WTC11 (cell line): ENCODE results near the gene HMX3. TPM values are rescaled to one million over a fixed set of nuclear protein-coding genes. Genes with fewer than 3 reads are reported as not detected.

Experiments used
- ATAC-seq: fragments of 200-7000 bp; cut with Tn5 transposase; 2 replicates; pipeline ENCODE4 v1.10.0; 2021; ENCODE audit warnings: mild to moderate bottlenecking, moderate library complexity
- CTCF ChIA-PET: fragments of 300-600 bp; sonication (Branson Sonifier 250); formaldehyde crosslinking; loops from one replicate; lab custom pipeline; 2021; ENCODE audit warnings: antibody characterized with exemption; lab: Charles Lee
- POLR2A ChIA-PET: fragments of 350-600 bp; sonication (Branson Sonifier 250); formaldehyde crosslinking; loops from one replicate; lab custom pipeline; 2021; ENCODE audit warnings: antibody characterized with exemption; lab: Charles Lee
- DNase-seq: peaks from one replicate; pipeline ENCODE4 v3.0.0; 2021; ENCODE audit warnings: low spot score
- H3K27ac Mint-ChIP-seq: 2 replicates; pipeline ENCODE4 v1.8.0; 2021; ENCODE audit warnings: mixed read lengths
- H3K27me3 Mint-ChIP-seq: 2 replicates; pipeline ENCODE4 v1.8.0; 2021; ENCODE audit warnings: low read depth, mild to moderate bottlenecking, moderate library complexity, mixed read lengths
- H3K36me3 Mint-ChIP-seq: 2 replicates; pipeline ENCODE4 v1.8.0; 2021; ENCODE audit warnings: mixed read lengths
- H3K4me1 Mint-ChIP-seq: 2 replicates; pipeline ENCODE4 v1.8.0; 2022; ENCODE audit warnings: mixed read lengths
- H3K4me3 Mint-ChIP-seq: 2 replicates; pipeline ENCODE4 v1.8.0; 2021; ENCODE audit warnings: mild to moderate bottlenecking, moderate library complexity, mixed read lengths
- H3K9me3 Mint-ChIP-seq: 2 replicates; pipeline ENCODE4 v1.8.0; 2021; ENCODE audit warnings: mixed read lengths
- CREM ChIP-seq: sonication (generic); formaldehyde crosslinking; IDR thresholded peaks from 2 replicates; pipeline ENCODE4 v1.8.1; 2022; ENCODE audit warnings: mild to moderate bottlenecking, missing genetic modification reagents, moderate library complexity
- FOXP1 ChIP-seq: sonication (generic); formaldehyde crosslinking; IDR thresholded peaks from 2 replicates; pipeline ENCODE4 v1.8.0; 2022; ENCODE audit warnings: missing genetic modification reagents, mild to moderate bottlenecking, moderate library complexity, borderline replicate concordance
- JUN ChIP-seq: sonication (generic); formaldehyde crosslinking; IDR thresholded peaks from 2 replicates; pipeline ENCODE4 v1.8.0; 2023; ENCODE audit warnings: mild to moderate bottlenecking, missing genetic modification reagents
- total RNA-seq: library from RNA; stranded (reverse); gene quantifications from 3 replicates; pipeline ENCODE4 v1.2.3, GENCODE V29; 2021
- TF ChIP-seq, protein P1 (sequence below): fragments of 250-450 bp; sonication (Bioruptor Pico); IDR thresholded peaks from 2 replicates; pipeline ENCODE4 v1.9.0; 2021; ENCODE audit warnings: mild to moderate bottlenecking, borderline replicate concordance
- TF ChIP-seq, protein P2 (sequence below): fragments of 250-450 bp; sonication (Bioruptor Pico); IDR thresholded peaks from 2 replicates; pipeline ENCODE4 v2.1.2; 2022; ENCODE audit warnings: mild to moderate bottlenecking, moderate library complexity
- TF ChIP-seq, protein P3 (sequence below): sonication (generic); formaldehyde crosslinking; IDR thresholded peaks from 2 replicates; pipeline ENCODE4 v1.8.1; 2023; ENCODE audit warnings: mild to moderate bottlenecking, missing genetic modification reagents, borderline replicate concordance
- TF ChIP-seq, protein P4 (sequence below): sonication (generic); formaldehyde crosslinking; IDR thresholded peaks from 2 replicates; pipeline ENCODE4 v1.8.0; 2022; ENCODE audit warnings: mild to moderate bottlenecking, missing genetic modification reagents
- TF ChIP-seq, protein P5 (sequence below): sonication (generic); formaldehyde crosslinking; IDR thresholded peaks from 2 replicates; pipeline ENCODE4 v1.8.0; 2022; ENCODE audit warnings: mild to moderate bottlenecking, missing genetic modification reagents
- TF ChIP-seq, protein P6 (sequence below): sonication (generic); formaldehyde crosslinking; conservative IDR thresholded peaks from 2 replicates; pipeline ENCODE4 v1.8.1; 2023; ENCODE audit warnings: mild to moderate bottlenecking, low read depth, missing genetic modification reagents, moderate library complexity
- TF ChIP-seq, protein P7 (sequence below): fragments of 200-600 bp; IDR thresholded peaks from 2 replicates; pipeline ENCODE4 v1.8.0; 2022; ENCODE audit warnings: antibody characterized with exemption
- TF ChIP-seq, protein P8 (sequence below): sonication (generic); formaldehyde crosslinking; IDR thresholded peaks from 2 replicates; pipeline ENCODE4 v1.8.1; 2022; ENCODE audit warnings: low read depth, missing genetic modification reagents, borderline replicate concordance

Gene HMX3
- total RNA-seq, 1 experiment from 2014 or later = not detected

DNA sequence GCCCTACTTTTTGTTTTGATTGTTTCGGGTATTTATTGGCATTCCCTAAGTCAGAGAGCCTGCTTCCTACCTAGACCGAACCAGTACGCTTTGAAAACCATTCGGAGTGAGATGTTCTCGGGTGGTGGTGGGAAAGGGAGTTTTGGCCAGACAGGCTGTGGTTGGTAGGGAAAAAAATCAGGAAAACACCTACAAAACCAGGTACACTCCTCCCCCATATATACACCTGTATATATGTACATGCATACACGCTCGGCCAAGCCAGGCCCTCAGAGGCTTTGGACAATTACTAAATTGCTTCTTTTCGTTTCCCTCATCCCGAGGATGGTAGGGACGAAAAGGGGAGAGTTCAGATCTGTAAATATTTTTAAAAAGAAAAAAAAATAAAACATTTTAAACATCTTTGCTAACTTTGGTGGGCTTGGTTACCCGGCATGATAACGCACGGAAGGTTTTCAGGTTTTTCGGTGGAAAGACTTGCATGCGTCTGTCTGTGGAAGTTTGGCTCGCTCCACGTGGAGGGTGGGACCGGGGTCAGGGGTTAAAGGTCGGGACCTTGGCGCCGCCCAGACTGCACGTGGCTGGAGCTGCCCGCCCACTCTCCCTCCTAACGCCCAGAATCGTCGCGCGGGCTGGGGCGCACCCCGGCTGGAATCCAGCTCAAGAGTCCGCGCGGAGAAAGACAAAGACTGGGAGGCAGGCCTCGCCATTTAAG lies 14.7 kb downstream of the HMX3 start (continued):
- no peak for TF ChIP-seq JUN
- TF ChIP-seq, protein P1, sequence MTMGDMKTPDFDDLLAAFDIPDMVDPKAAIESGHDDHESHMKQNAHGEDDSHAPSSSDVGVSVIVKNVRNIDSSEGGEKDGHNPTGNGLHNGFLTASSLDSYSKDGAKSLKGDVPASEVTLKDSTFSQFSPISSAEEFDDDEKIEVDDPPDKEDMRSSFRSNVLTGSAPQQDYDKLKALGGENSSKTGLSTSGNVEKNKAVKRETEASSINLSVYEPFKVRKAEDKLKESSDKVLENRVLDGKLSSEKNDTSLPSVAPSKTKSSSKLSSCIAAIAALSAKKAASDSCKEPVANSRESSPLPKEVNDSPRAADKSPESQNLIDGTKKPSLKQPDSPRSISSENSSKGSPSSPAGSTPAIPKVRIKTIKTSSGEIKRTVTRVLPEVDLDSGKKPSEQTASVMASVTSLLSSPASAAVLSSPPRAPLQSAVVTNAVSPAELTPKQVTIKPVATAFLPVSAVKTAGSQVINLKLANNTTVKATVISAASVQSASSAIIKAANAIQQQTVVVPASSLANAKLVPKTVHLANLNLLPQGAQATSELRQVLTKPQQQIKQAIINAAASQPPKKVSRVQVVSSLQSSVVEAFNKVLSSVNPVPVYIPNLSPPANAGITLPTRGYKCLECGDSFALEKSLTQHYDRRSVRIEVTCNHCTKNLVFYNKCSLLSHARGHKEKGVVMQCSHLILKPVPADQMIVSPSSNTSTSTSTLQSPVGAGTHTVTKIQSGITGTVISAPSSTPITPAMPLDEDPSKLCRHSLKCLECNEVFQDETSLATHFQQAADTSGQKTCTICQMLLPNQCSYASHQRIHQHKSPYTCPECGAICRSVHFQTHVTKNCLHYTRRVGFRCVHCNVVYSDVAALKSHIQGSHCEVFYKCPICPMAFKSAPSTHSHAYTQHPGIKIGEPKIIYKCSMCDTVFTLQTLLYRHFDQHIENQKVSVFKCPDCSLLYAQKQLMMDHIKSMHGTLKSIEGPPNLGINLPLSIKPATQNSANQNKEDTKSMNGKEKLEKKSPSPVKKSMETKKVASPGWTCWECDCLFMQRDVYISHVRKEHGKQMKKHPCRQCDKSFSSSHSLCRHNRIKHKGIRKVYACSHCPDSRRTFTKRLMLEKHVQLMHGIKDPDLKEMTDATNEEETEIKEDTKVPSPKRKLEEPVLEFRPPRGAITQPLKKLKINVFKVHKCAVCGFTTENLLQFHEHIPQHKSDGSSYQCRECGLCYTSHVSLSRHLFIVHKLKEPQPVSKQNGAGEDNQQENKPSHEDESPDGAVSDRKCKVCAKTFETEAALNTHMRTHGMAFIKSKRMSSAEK (CRISPR knock-in tag) = no peak
- TF ChIP-seq, all 79 proteins: peak for 13

DNA sequence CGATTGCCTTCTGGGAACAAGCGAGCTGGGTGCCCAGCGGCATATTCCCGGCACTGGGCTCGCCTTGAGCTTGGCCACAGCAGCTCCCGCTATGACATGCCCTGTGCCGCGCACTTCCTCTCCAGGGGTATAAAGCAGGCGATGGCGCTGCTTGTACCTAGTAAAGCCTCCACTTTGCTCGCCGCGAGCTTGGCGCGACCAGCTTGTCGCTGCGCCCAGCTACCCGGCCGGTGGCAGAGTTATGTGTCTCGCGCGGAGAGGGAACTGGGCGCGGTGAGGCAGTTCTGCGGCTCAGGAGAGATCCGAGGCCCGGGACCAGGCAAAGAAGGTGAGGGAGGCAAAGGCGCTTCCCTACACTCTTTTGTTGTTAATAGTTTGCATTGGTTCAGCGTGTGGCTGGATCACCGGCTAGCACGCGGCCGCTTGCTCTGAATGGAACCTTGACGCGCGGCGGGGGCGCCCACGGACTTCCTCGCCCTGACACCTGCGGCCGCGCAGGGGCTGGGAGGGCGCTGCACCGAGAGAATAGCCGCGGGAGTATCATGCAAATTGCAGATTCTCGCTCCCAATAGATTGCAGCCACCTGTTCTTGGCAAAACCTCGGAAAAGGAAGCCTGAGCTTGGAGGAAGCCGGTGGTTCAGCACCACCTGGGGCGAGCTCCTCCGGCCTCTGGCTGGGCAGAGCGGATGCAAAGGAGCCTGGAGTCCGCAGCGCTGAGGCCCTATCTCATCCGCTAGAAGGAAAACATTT lies 15.4 kb downstream of the HMX3 start:
- H3K27ac Mint-ChIP-seq = peak overlapping the region; percentile 91
- H3K27me3 Mint-ChIP-seq = peaks cover 62% of the 10 kb centered on the region
- TF ChIP-seq, protein P2, sequence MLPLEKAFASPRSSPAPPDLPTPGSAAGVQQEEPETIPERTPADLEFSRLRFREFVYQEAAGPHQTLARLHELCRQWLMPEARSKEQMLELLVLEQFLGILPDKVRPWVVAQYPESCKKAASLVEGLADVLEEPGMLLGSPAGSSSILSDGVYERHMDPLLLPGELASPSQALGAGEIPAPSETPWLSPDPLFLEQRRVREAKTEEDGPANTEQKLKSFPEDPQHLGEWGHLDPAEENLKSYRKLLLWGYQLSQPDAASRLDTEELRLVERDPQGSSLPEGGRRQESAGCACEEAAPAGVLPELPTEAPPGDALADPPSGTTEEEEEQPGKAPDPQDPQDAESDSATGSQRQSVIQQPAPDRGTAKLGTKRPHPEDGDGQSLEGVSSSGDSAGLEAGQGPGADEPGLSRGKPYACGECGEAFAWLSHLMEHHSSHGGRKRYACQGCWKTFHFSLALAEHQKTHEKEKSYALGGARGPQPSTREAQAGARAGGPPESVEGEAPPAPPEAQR (CRISPR knock-in tag) = no peak
- TF ChIP-seq, protein P3, sequence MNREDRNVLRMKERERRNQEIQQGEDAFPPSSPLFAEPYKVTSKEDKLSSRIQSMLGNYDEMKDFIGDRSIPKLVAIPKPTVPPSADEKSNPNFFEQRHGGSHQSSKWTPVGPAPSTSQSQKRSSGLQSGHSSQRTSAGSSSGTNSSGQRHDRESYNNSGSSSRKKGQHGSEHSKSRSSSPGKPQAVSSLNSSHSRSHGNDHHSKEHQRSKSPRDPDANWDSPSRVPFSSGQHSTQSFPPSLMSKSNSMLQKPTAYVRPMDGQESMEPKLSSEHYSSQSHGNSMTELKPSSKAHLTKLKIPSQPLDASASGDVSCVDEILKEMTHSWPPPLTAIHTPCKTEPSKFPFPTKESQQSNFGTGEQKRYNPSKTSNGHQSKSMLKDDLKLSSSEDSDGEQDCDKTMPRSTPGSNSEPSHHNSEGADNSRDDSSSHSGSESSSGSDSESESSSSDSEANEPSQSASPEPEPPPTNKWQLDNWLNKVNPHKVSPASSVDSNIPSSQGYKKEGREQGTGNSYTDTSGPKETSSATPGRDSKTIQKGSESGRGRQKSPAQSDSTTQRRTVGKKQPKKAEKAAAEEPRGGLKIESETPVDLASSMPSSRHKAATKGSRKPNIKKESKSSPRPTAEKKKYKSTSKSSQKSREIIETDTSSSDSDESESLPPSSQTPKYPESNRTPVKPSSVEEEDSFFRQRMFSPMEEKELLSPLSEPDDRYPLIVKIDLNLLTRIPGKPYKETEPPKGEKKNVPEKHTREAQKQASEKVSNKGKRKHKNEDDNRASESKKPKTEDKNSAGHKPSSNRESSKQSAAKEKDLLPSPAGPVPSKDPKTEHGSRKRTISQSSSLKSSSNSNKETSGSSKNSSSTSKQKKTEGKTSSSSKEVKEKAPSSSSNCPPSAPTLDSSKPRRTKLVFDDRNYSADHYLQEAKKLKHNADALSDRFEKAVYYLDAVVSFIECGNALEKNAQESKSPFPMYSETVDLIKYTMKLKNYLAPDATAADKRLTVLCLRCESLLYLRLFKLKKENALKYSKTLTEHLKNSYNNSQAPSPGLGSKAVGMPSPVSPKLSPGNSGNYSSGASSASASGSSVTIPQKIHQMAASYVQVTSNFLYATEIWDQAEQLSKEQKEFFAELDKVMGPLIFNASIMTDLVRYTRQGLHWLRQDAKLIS (CRISPR knock-in tag) = no peak
- TF ChIP-seq, protein P4, sequence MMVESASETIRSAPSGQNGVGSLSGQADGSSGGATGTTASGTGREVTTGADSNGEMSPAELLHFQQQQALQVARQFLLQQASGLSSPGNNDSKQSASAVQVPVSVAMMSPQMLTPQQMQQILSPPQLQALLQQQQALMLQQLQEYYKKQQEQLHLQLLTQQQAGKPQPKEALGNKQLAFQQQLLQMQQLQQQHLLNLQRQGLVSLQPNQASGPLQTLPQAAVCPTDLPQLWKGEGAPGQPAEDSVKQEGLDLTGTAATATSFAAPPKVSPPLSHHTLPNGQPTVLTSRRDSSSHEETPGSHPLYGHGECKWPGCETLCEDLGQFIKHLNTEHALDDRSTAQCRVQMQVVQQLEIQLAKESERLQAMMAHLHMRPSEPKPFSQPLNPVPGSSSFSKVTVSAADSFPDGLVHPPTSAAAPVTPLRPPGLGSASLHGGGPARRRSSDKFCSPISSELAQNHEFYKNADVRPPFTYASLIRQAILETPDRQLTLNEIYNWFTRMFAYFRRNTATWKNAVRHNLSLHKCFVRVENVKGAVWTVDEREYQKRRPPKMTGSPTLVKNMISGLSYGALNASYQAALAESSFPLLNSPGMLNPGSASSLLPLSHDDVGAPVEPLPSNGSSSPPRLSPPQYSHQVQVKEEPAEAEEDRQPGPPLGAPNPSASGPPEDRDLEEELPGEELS (CRISPR knock-in tag) = peak; percentile 35; the same call in 1 of the 2 replicates
- TF ChIP-seq, protein P5, sequence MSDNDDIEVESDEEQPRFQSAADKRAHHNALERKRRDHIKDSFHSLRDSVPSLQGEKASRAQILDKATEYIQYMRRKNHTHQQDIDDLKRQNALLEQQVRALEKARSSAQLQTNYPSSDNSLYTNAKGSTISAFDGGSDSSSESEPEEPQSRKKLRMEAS (CRISPR knock-in tag) = peak; percentile 92
- TF ChIP-seq, protein P6, sequence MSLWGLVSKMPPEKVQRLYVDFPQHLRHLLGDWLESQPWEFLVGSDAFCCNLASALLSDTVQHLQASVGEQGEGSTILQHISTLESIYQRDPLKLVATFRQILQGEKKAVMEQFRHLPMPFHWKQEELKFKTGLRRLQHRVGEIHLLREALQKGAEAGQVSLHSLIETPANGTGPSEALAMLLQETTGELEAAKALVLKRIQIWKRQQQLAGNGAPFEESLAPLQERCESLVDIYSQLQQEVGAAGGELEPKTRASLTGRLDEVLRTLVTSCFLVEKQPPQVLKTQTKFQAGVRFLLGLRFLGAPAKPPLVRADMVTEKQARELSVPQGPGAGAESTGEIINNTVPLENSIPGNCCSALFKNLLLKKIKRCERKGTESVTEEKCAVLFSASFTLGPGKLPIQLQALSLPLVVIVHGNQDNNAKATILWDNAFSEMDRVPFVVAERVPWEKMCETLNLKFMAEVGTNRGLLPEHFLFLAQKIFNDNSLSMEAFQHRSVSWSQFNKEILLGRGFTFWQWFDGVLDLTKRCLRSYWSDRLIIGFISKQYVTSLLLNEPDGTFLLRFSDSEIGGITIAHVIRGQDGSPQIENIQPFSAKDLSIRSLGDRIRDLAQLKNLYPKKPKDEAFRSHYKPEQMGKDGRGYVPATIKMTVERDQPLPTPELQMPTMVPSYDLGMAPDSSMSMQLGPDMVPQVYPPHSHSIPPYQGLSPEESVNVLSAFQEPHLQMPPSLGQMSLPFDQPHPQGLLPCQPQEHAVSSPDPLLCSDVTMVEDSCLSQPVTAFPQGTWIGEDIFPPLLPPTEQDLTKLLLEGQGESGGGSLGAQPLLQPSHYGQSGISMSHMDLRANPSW (CRISPR knock-in tag) = 0 out of 2 replicates have a peak, but pooled peaks have one; percentile 48
- TF ChIP-seq, protein P7, sequence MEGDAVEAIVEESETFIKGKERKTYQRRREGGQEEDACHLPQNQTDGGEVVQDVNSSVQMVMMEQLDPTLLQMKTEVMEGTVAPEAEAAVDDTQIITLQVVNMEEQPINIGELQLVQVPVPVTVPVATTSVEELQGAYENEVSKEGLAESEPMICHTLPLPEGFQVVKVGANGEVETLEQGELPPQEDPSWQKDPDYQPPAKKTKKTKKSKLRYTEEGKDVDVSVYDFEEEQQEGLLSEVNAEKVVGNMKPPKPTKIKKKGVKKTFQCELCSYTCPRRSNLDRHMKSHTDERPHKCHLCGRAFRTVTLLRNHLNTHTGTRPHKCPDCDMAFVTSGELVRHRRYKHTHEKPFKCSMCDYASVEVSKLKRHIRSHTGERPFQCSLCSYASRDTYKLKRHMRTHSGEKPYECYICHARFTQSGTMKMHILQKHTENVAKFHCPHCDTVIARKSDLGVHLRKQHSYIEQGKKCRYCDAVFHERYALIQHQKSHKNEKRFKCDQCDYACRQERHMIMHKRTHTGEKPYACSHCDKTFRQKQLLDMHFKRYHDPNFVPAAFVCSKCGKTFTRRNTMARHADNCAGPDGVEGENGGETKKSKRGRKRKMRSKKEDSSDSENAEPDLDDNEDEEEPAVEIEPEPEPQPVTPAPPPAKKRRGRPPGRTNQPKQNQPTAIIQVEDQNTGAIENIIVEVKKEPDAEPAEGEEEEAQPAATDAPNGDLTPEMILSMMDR = no peak
- peak; percentile 82 for TF ChIP-seq CREM
- TF ChIP-seq, protein P8, sequence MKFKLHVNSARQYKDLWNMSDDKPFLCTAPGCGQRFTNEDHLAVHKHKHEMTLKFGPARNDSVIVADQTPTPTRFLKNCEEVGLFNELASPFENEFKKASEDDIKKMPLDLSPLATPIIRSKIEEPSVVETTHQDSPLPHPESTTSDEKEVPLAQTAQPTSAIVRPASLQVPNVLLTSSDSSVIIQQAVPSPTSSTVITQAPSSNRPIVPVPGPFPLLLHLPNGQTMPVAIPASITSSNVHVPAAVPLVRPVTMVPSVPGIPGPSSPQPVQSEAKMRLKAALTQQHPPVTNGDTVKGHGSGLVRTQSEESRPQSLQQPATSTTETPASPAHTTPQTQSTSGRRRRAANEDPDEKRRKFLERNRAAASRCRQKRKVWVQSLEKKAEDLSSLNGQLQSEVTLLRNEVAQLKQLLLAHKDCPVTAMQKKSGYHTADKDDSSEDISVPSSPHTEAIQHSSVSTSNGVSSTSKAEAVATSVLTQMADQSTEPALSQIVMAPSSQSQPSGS = no peak
- peak; percentile 81 for TF ChIP-seq FOXP1

More for the DNA sequence above, 15.4 kb downstream of the HMX3 start:
- peak; percentile 77 for DNase-seq
- POLR2A ChIA-PET = interaction anchor here (1.1 to 1.3 kb wide), 3 partner anchors 11 to 17 kb away, joined by 4 read pairs; no protein-coding TSS in a partner anchor
- peak; percentile 2 for ATAC-seq
- CTCF ChIA-PET = interaction anchor here (0.8 to 6.1 kb wide), 7 partner anchors 10 to 489 kb away, joined by 3 to 43 read pairs (median 5); no protein-coding TSS in a partner anchor
- H3K36me3 Mint-ChIP-seq = peaks cover 12% of the 10 kb centered on the region
- H3K4me3 Mint-ChIP-seq = peak overlapping the region; percentile 68
- H3K9me3 Mint-ChIP-seq = no peaks in the 10 kb centered on the region
- H3K4me1 Mint-ChIP-seq = peaks cover 61% of the 10 kb centered on the region
